Measurements from ENCODE around the gene DAGLA.

The DAGLA gene

GRCh38 chr11:61754534-61755482, 74.6 kb downstream of the DAGLA start:
- Mint-ChIP-seq H3K27ac (no peak overlapping the region), H3K27me3 (peaks cover 28% of the 10 kb centered on the region), H3K36me3 (ENCODE audit: low read depth) (no peaks in the 10 kb centered on the region), H3K4me3 (no peak overlapping the region), H3K4me1 (ENCODE audit: low read depth) (peaks cover 18% of the 10 kb centered on the region), H3K9me3 (no peaks in the 10 kb centered on the region)
- DNase-seq, result no peak

GRCh38 chr11:61756147-61756451, 75.9 kb downstream of the DAGLA start:
- no peaks in the 10 kb centered on the region for H3K9me3 Mint-ChIP-seq
- no peak overlapping the region for H3K4me3 Mint-ChIP-seq
- no peak for DNase-seq
- H3K27ac Mint-ChIP-seq, result peak overlapping the region; percentile 54
- peaks cover 18% of the 10 kb centered on the region for H3K4me1 Mint-ChIP-seq (ENCODE audit: low read depth)
- H3K27me3 Mint-ChIP-seq, result peaks cover 22% of the 10 kb centered on the region
- H3K36me3 Mint-ChIP-seq (ENCODE audit: low read depth), result no peaks in the 10 kb centered on the region

GRCh38 chr11:61756452-61757212, 76.4 kb downstream of the DAGLA start:
- DNase-seq, result peak; percentile 51
- H3K27ac Mint-ChIP-seq, result peak overlapping the region; percentile 54
- no peak overlapping the region for H3K4me3 Mint-ChIP-seq
- peaks cover 18% of the 10 kb centered on the region for H3K27me3 Mint-ChIP-seq
- peaks cover 18% of the 10 kb centered on the region for H3K4me1 Mint-ChIP-seq (ENCODE audit: low read depth)
- no peaks in the 10 kb centered on the region for H3K9me3 Mint-ChIP-seq
- H3K36me3 Mint-ChIP-seq (ENCODE audit: low read depth), result no peaks in the 10 kb centered on the region

GRCh38 chr11:61757213-61757862, 77.1 kb downstream of the DAGLA start:
- no peak overlapping the region for H3K4me3 Mint-ChIP-seq
- H3K27me3 Mint-ChIP-seq, result peaks cover 14% of the 10 kb centered on the region
- H3K4me1 Mint-ChIP-seq (ENCODE audit: low read depth), result peaks cover 16% of the 10 kb centered on the region
- no peak for DNase-seq
- H3K27ac Mint-ChIP-seq, result no peak overlapping the region
- H3K36me3 Mint-ChIP-seq (ENCODE audit: low read depth), result no peaks in the 10 kb centered on the region
- H3K9me3 Mint-ChIP-seq, result no peaks in the 10 kb centered on the region

GRCh38 chr11:61760946-61761345, 80.8 kb downstream of the DAGLA start:
- DNase-seq, result no peak
- Mint-ChIP-seq H3K4me1 (ENCODE audit: low read depth) (peaks cover 8% of the 10 kb centered on the region), H3K4me3 (no peak overlapping the region), H3K27ac (no peak overlapping the region), H3K27me3 (no peaks in the 10 kb centered on the region), H3K36me3 (ENCODE audit: low read depth) (no peaks in the 10 kb centered on the region), H3K9me3 (no peaks in the 10 kb centered on the region)

- no peak overlapping the region for H3K4me3 Mint-ChIP-seq
- H3K27me3 Mint-ChIP-seq, result no peaks in the 10 kb centered on the region
- no peaks in the 10 kb centered on the region for H3K9me3 Mint-ChIP-seq
- no peak overlapping the region for H3K27ac Mint-ChIP-seq
- H3K4me1 Mint-ChIP-seq (ENCODE audit: low read depth), result peaks cover 1% of the 10 kb centered on the region
- H3K36me3 Mint-ChIP-seq (ENCODE audit: low read depth), result no peaks in the 10 kb centered on the region
- no peak for DNase-seq
Observed at GRCh38 chr11:61761440-61762222, 81.4 kb downstream of the DAGLA start.

GRCh38 chr11:61762223-61762615, 82.0 kb downstream of the DAGLA start:
- no peaks in the 10 kb centered on the region for H3K36me3 Mint-ChIP-seq (ENCODE audit: low read depth)
- no peaks in the 10 kb centered on the region for H3K9me3 Mint-ChIP-seq
- DNase-seq, result no peak
- H3K4me3 Mint-ChIP-seq, result no peak overlapping the region
- no peak overlapping the region for H3K27ac Mint-ChIP-seq
- no peaks in the 10 kb centered on the region for H3K27me3 Mint-ChIP-seq
- no peaks in the 10 kb centered on the region for H3K4me1 Mint-ChIP-seq (ENCODE audit: low read depth)

GRCh38 chr11:61762798-61763197, 82.6 kb downstream of the DAGLA start:
- DNase-seq, result no peak
- Mint-ChIP-seq H3K36me3 (ENCODE audit: low read depth) (no peaks in the 10 kb centered on the region), H3K4me1 (ENCODE audit: low read depth) (no peaks in the 10 kb centered on the region), H3K27me3 (no peaks in the 10 kb centered on the region), H3K9me3 (no peaks in the 10 kb centered on the region), H3K27ac (no peak overlapping the region), H3K4me3 (no peak overlapping the region)

GRCh38 chr11:61763930-61764605, 83.9 kb downstream of the DAGLA start:
- DNase-seq, result no peak
- no peak overlapping the region for H3K4me3 Mint-ChIP-seq
- no peaks in the 10 kb centered on the region for H3K4me1 Mint-ChIP-seq (ENCODE audit: low read depth)
- no peaks in the 10 kb centered on the region for H3K27me3 Mint-ChIP-seq
- no peak overlapping the region for H3K27ac Mint-ChIP-seq
- no peaks in the 10 kb centered on the region for H3K9me3 Mint-ChIP-seq
- no peaks in the 10 kb centered on the region for H3K36me3 Mint-ChIP-seq (ENCODE audit: low read depth)

GRCh38 chr11:61764606-61765260, 84.5 kb downstream of the DAGLA start:
- no peaks in the 10 kb centered on the region for H3K36me3 Mint-ChIP-seq (ENCODE audit: low read depth)

GRCh38 chr11:61765550-61766253, 85.5 kb downstream of the DAGLA start:
- H3K27ac Mint-ChIP-seq, result no peak overlapping the region
- H3K36me3 Mint-ChIP-seq (ENCODE audit: low read depth), result no peaks in the 10 kb centered on the region

More at GRCh38 chr11:61764606-61765260, 84.5 kb downstream of the DAGLA start:
- H3K4me3 Mint-ChIP-seq, result no peak overlapping the region
- no peaks in the 10 kb centered on the region for H3K9me3 Mint-ChIP-seq
- no peak for DNase-seq
- no peaks in the 10 kb centered on the region for H3K4me1 Mint-ChIP-seq (ENCODE audit: low read depth)
- no peak overlapping the region for H3K27ac Mint-ChIP-seq
- H3K27me3 Mint-ChIP-seq, result no peaks in the 10 kb centered on the region

GRCh38 chr11:61766353-61766841, 86.2 kb downstream of the DAGLA start:
- no peaks in the 10 kb centered on the region for H3K36me3 Mint-ChIP-seq (ENCODE audit: low read depth)
- DNase-seq, result no peak
- no peaks in the 10 kb centered on the region for H3K4me1 Mint-ChIP-seq (ENCODE audit: low read depth)
- no peaks in the 10 kb centered on the region for H3K27me3 Mint-ChIP-seq
- no peaks in the 10 kb centered on the region for H3K9me3 Mint-ChIP-seq
- H3K4me3 Mint-ChIP-seq, result no peak overlapping the region
- no peak overlapping the region for H3K27ac Mint-ChIP-seq

More at GRCh38 chr11:61765550-61766253, 85.5 kb downstream of the DAGLA start:
- H3K4me3 Mint-ChIP-seq, result no peak overlapping the region
- no peaks in the 10 kb centered on the region for H3K27me3 Mint-ChIP-seq
- no peaks in the 10 kb centered on the region for H3K4me1 Mint-ChIP-seq (ENCODE audit: low read depth)
- DNase-seq, result no peak
- no peaks in the 10 kb centered on the region for H3K9me3 Mint-ChIP-seq

Measured in activated T-cell treated with anti-CD3 and anti-CD28 coated beads, Interleukin-2, amount 50 U/mL, for 24 hours (primary cell).